PC-9 (cell line): ENCODE results near the gene JARID2. TPM values are rescaled to one million over a fixed set of nuclear protein-coding genes. Genes with fewer than 3 reads are reported as not detected.

ENCODE experiments used
- BruUV-seq: library from RNA; stranded (reverse); fragments of 400-500 nt; replicated peaks from 2 replicates; lab custom pipeline; 2021; lab: Mats Ljungman, UMichigan
- CTCF ChIA-PET: fragments of 300-600 bp; sonication (Branson Sonifier 250); formaldehyde crosslinking; loops from one replicate; lab custom pipeline; 2022; ENCODE audit warnings: antibody characterized with exemption; lab: Charles Lee
- POLR2A ChIA-PET: fragments of 300-600 bp; sonication (Branson Sonifier 250); formaldehyde crosslinking; loops from one replicate; lab custom pipeline; 2022; ENCODE audit warnings: antibody characterized with exemption; ENCODE audit not compliant: unreplicated experiment; lab: Charles Lee
- DNase-seq, 2 experiments: peaks; one replicate each; pipeline versions ENCODE4 v3.0.0 to v3.0.0-alpha.2; 2015 to 2022; ENCODE audit warnings: mixed read lengths in 1 of 2
- H2AFZ ChIP-seq: fragments of 200-600 bp; sonication (generic); 2 replicates; pipeline ENCODE4 v1.8.1; 2017; ENCODE audit warnings: antibody characterized with exemption
- H3F3A ChIP-seq: fragments of 200-600 bp; sonication (generic); 2 replicates; pipeline ENCODE4 v1.8.1; 2017; ENCODE audit warnings: antibody characterized with exemption, mild to moderate bottlenecking, low read depth; ENCODE audit not compliant: insufficient read depth
- H3K27ac ChIP-seq: fragments of 200-600 bp; sonication (generic); 2 replicates; pipeline ENCODE4 v1.6.1; 2016; ENCODE audit warnings: mixed run types
- H3K27me3 ChIP-seq: fragments of 200-600 bp; sonication (generic); 2 replicates; pipeline ENCODE4 v1.6.1; 2016; ENCODE audit warnings: low read depth, mixed run types; ENCODE audit not compliant: insufficient read depth
- H3K36me3 ChIP-seq: fragments of 200-600 bp; sonication (generic); 2 replicates; pipeline ENCODE4 v1.6.1; 2016; ENCODE audit warnings: low read depth, mixed run types
- H3K4me1 ChIP-seq: fragments of 200-600 bp; sonication (generic); replicated peaks from 2 replicates; pipeline ENCODE4 v1.6.1; 2016; ENCODE audit warnings: mixed run types; ENCODE audit not compliant: insufficient read depth
- H3K4me2 ChIP-seq: fragments of 200-600 bp; sonication (generic); 2 replicates; pipeline ENCODE4 v1.6.1; 2017; ENCODE audit warnings: mixed run types
- H3K4me3 ChIP-seq: fragments of 200-600 bp; sonication (generic); 2 replicates; pipeline ENCODE4 v1.6.1; 2016; ENCODE audit warnings: mixed run types
- H3K79me2 ChIP-seq: fragments of 200-600 bp; sonication (generic); 2 replicates; pipeline ENCODE4 v1.6.1; 2017; ENCODE audit warnings: low read depth, mixed run types
- H3K9me2 ChIP-seq: fragments of 200-600 bp; sonication (generic); 2 replicates; pipeline ENCODE4 v1.8.1; 2017; ENCODE audit warnings: mild to moderate bottlenecking; ENCODE audit not compliant: insufficient read depth
- H3K9me3 ChIP-seq: fragments of 200-600 bp; sonication (generic); 2 replicates; pipeline ENCODE4 v1.8.1; 2016; ENCODE audit warnings: low read depth; ENCODE audit not compliant: insufficient read depth
- H4K20me1 ChIP-seq: fragments of 200-600 bp; sonication (generic); 2 replicates; pipeline ENCODE4 v1.8.1; 2017; ENCODE audit not compliant: insufficient read depth
- CTCF ChIP-seq: fragments of 200-600 bp; sonication (generic); conservative IDR thresholded peaks from 2 replicates; pipeline ENCODE4 v1.6.1; 2017; ENCODE audit warnings: mixed run types, antibody characterized with exemption, mild to moderate bottlenecking, moderate library complexity
- EZH2 ChIP-seq: fragments of 200-600 bp; sonication (generic); IDR thresholded peaks from 2 replicates; pipeline ENCODE4 v1.8.0; 2017; ENCODE audit warnings: antibody characterized with exemption, low read depth
- intact Hi-C: fragments of 100-400 bp; cut with micrococcal nuclease; formaldehyde crosslinking; loops from one replicate; pipeline ENCODE4 v1.10.0; 2022; ENCODE audit not compliant: unreplicated experiment
- total RNA-seq: library from RNA; stranded (reverse); gene quantifications from 2 replicates; pipeline ENCODE4 v1.2.3, GENCODE V29; 2021

The JARID2 gene
- total RNA-seq, 1 experiment from 2014 or later = 35.0 TPM

DNA sequence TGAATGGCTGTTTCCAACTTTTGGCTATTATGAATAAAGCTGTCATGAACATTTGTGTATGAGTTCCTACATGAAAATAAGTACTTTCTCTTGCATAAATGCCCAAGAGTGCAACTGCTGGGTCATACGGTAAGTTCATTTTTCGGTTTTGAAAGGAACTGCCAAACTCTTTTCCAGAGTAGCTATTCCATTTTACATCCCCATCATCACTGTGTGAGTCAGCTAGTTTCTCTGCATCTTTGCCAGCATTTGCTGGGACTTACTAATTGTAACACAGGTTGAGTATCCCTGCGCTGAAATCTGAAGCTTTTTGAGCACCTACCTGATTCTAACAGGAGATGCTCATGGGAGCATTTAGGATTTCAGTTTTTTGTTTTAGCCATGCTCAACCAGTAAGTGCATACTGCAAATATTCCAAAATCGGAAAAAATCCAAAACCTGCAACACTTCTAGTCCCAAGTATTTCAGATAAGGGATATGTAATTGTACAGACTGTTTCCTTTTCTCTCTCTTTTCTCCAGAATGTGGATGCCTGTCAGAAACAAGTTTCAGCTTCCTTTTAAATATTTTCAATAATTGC, 298.5 kb downstream of the JARID2 start:
- H3F3A ChIP-seq = no peaks in the 10 kb centered on the region
- H4K20me1 ChIP-seq = no peaks in the 10 kb centered on the region
- no TSS peak for BruUV-seq
- TF ChIP-seq EZH2 (no peak), CTCF (no peak)
- no peak overlapping the region for H2AFZ ChIP-seq
- no peak overlapping the region for H3K4me3 ChIP-seq
- H3K36me3 ChIP-seq = no peaks in the 10 kb centered on the region
- no peaks in the 10 kb centered on the region for H3K9me2 ChIP-seq
- no peaks in the 10 kb centered on the region for H3K27me3 ChIP-seq
- H3K4me1 ChIP-seq = no peaks in the 10 kb centered on the region
- ChIA-PET POLR2A (no interaction called here), CTCF (no interaction called here)
- H3K27ac ChIP-seq = no peak overlapping the region
- DNase-seq = no peak
- H3K4me2 ChIP-seq = no peak overlapping the region
- H3K79me2 ChIP-seq = no peaks in the 10 kb centered on the region
- peaks cover 4% of the 10 kb centered on the region; the same call in 1 of the 2 replicates for H3K9me3 ChIP-seq
- intact Hi-C loops = no loop called here

DNA sequence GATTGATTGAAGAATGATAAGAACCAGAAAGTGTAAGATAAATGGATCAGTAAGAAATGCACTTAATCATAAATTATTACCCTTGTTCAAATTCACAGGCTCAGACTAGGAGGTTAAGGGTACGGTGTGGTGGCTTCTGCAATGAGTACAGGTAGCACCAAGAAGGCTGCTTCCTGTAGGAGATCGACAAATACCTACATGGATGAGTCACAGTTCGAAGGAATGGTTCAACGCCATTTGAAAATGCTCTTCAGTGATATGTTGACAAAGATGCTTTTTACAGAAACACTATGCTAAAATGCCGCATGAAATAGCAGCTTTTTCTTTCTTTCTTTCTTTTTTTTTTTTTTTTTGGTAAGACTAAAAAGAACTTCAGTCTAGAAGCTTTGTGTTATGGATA, 300.7 kb downstream of the JARID2 start:
- TF ChIP-seq CTCF = no peak
- TF ChIP-seq EZH2 = no peak
- intact Hi-C loops = no loop called here
- Histone ChIP-seq H3K27ac (no peak overlapping the region), H3K36me3 (no peaks in the 10 kb centered on the region), H3K4me2 (no peak overlapping the region), H3K9me2 (no peaks in the 10 kb centered on the region), H3K79me2 (no peaks in the 10 kb centered on the region), H4K20me1 (no peaks in the 10 kb centered on the region), H3K27me3 (no peaks in the 10 kb centered on the region), H3K4me1 (no peaks in the 10 kb centered on the region), H3F3A (no peaks in the 10 kb centered on the region), H3K9me3 (peaks cover 4% of the 10 kb centered on the region; the same call in 1 of the 2 replicates), H3K4me3 (no peak overlapping the region), H2AFZ (no peak overlapping the region)
- POLR2A ChIA-PET = no interaction called here
- no peak for DNase-seq
- CTCF ChIA-PET = no interaction called here
- no TSS peak for BruUV-seq

DNA sequence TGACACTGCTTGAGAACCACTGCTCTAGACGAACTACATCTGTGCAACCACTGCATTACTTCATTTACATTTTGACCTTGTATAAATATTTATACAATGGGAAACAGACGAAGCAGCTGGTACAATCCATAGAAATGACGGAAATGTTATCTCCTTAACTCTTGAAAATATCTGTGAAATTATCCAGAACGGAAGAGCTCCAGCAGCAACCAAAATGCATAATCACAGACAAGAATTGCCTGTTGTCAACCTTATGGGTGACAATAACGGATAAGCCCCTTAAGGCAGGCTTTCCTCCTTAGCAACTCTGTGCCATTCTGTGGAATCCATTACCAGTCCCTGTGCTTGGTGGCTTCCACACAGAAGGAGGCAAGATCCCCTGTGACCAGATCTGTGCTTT, 301.5 kb downstream of the JARID2 start:
- DNase-seq = no peak
- Histone ChIP-seq H3K27ac (no peak overlapping the region), H3K36me3 (no peaks in the 10 kb centered on the region), H3K79me2 (no peaks in the 10 kb centered on the region), H3K4me2 (no peak overlapping the region), H3K9me2 (no peaks in the 10 kb centered on the region), H3K27me3 (no peaks in the 10 kb centered on the region), H3F3A (no peaks in the 10 kb centered on the region), H3K4me1 (no peaks in the 10 kb centered on the region), H2AFZ (no peak overlapping the region), H3K4me3 (no peak overlapping the region), H3K9me3 (peaks cover 4% of the 10 kb centered on the region; the same call in 1 of the 2 replicates), H4K20me1 (no peaks in the 10 kb centered on the region)
- ChIA-PET CTCF (no interaction called here), POLR2A (no interaction called here)
- no TSS peak for BruUV-seq
- intact Hi-C loops = no loop called here
- TF ChIP-seq CTCF = no peak
- no peak for TF ChIP-seq EZH2
